ENCODE measurements around the gene ZNF219. TPM values are rescaled to one million over a fixed set of nuclear protein-coding genes. Genes with fewer than 3 reads are reported as not detected.

Gene ZNF219
- total RNA-seq, 1 experiment from 2014 or later = 19.9 TPM

GRCh38 chr14:21101802-21102413 lies 3.5 kb upstream of the ZNF219 start:
- CTCF ChIA-PET = no interaction called here
- H3K27ac ChIP-seq (ENCODE audit: low read length) = peak overlapping the region; percentile 39; the same call in 1 of the 2 replicates
- no TSS peak for BruUV-seq (replicated peaks)
- no peak for TF ChIP-seq CTCF (IDR thresholded peaks at IDR 0.05)
- TF ChIP-seq TCF7L2 (IDR thresholded peaks at IDR 0.05; ENCODE audit: low read depth, low read length) = no peak
- no peak for TF ChIP-seq SIN3A (IDR thresholded peaks at IDR 0.05; ENCODE audit: borderline replicate concordance, insufficient read depth, low read depth, low read length)
- no peak overlapping the region for H3K4me3 ChIP-seq (ENCODE audit: low read depth in 2 of 2, low read length in 2 of 2)
- H3K27me3 ChIP-seq (ENCODE audit: control insufficient read depth, insufficient read depth, low read length) = no peaks in the 10 kb centered on the region
- intact Hi-C loops (cut with micrococcal nuclease; ENCODE audit: unreplicated experiment) = no loop called here
- ATAC-seq = no peak
- POLR2A ChIA-PET = no interaction called here
- in situ Hi-C loops (cut with HindIII; ENCODE audit: low pct_unique_long_range_greater_than_20kb, low sequenced_read_pairs) = no loop called here
- H3K4me1 ChIP-seq (ENCODE audit: control insufficient read depth, insufficient read depth, low read length) = peaks cover 17% of the 10 kb centered on the region
- DNase-seq (ENCODE audit: low read depth, low spot score) = no peak
- no peaks in the 10 kb centered on the region for H3K9me3 ChIP-seq (ENCODE audit: control insufficient read depth, insufficient read depth, low read depth, low read length)
- no peaks in the 10 kb centered on the region for H3K36me3 ChIP-seq (ENCODE audit: control insufficient read depth, insufficient read depth, low read length)

GRCh38 chr14:21100931-21101330 lies 2.5 kb upstream of the ZNF219 start, which contains the start of gene TMEM253:
TSS of gene TMEM253 (plus strand) at chr14:21101066. CDS start at chr14:21101344, 278 bp downstream.
- no peak within 1 kb of the TSS for H3K27ac ChIP-seq (ENCODE audit: low read length)
- in situ Hi-C loops (cut with HindIII; ENCODE audit: low pct_unique_long_range_greater_than_20kb, low sequenced_read_pairs) = no loop called here
- POLR2A ChIA-PET = no interaction called here

GRCh38 chr14:21099596-21099985 lies 1.1 kb upstream of the ZNF219 start:
- TF ChIP-seq SIN3A (IDR thresholded peaks at IDR 0.05; ENCODE audit: borderline replicate concordance, insufficient read depth, low read depth, low read length) (no peak), POLR2AphosphoS5 (IDR thresholded peaks at IDR 0.05; ENCODE audit: low read depth, low read length) (no peak), REST (IDR thresholded peaks at IDR 0.05; ENCODE audit: insufficient read depth in 1 of 2, low read depth in 2 of 2, low read length in 1 of 2) (no peak), CTCF (IDR thresholded peaks at IDR 0.05) (no peak), TCF7L2 (IDR thresholded peaks at IDR 0.05; ENCODE audit: low read depth, low read length) (no peak)
- H3K36me3 ChIP-seq (ENCODE audit: control insufficient read depth, insufficient read depth, low read length) = no peaks in the 10 kb centered on the region
- in situ Hi-C loops (cut with HindIII; ENCODE audit: low pct_unique_long_range_greater_than_20kb, low sequenced_read_pairs) = no loop called here
- H3K4me1 ChIP-seq (ENCODE audit: control insufficient read depth, insufficient read depth, low read length) = peaks cover 9% of the 10 kb centered on the region
- intact Hi-C loops (cut with micrococcal nuclease; ENCODE audit: unreplicated experiment) = no loop called here
- ATAC-seq = no peak
- CTCF ChIA-PET = interaction anchor here (0.6 kb wide), 1 partner anchor 35 kb away, joined by 3 read pairs; no protein-coding TSS in a partner anchor
- POLR2A ChIA-PET = no interaction called here
- BruUV-seq (replicated peaks) = no TSS peak
- no peak for DNase-seq (ENCODE audit: low read depth, low spot score)
- H3K4me3 ChIP-seq (ENCODE audit: low read depth in 2 of 2, low read length in 2 of 2) = peak overlapping the region; percentile 61 to 62; a peak in 3 of 4 replicates
- 0 out of 2 replicates have a peak overlapping the region, but pooled peaks have one; percentile 69 for H3K27ac ChIP-seq (ENCODE audit: low read length)
- no peaks in the 10 kb centered on the region for H3K27me3 ChIP-seq (ENCODE audit: control insufficient read depth, insufficient read depth, low read length)
- no peaks in the 10 kb centered on the region for H3K9me3 ChIP-seq (ENCODE audit: control insufficient read depth, insufficient read depth, low read depth, low read length)

More at GRCh38 chr14:21100931-21101330, 2.5 kb upstream of the ZNF219 start, which contains the start of gene TMEM253:
- Histone ChIP-seq H3K4me3 (ENCODE audit: low read depth in 2 of 2, low read length in 2 of 2) (no peak within 1 kb of the TSS), H3K27me3 (ENCODE audit: control insufficient read depth, insufficient read depth, low read length) (no peaks in the 10 kb centered on the region), H3K9me3 (ENCODE audit: control insufficient read depth, insufficient read depth, low read depth, low read length) (no peaks in the 10 kb centered on the region), H3K36me3 (ENCODE audit: control insufficient read depth, insufficient read depth, low read length) (no peaks in the 10 kb centered on the region), H3K4me1 (ENCODE audit: control insufficient read depth, insufficient read depth, low read length) (peaks cover 15% of the 10 kb centered on the region)
- TF ChIP-seq TCF7L2 (IDR thresholded peaks at IDR 0.05; ENCODE audit: low read depth, low read length) = no peak
- TF ChIP-seq CTCF (IDR thresholded peaks at IDR 0.05) = no peak
- intact Hi-C loops (cut with micrococcal nuclease; ENCODE audit: unreplicated experiment) = no loop called here
- no TSS peak for BruUV-seq (replicated peaks)
- CTCF ChIA-PET = no interaction called here
- DNase-seq (ENCODE audit: low read depth, low spot score) (no peak), ATAC-seq (no peak)

Measured in Panc1 (cell line).